Amygdala (tissue), 56 donors: ENCODE measurements around the gene COL23A1.
"Not testable (repeated sequence)": the region's sequence is repeated elsewhere in the genome, so short reads cannot be mapped to it uniquely, and the experiment has no call there.

Experiments used
- DNase-seq, 56 donors: peaks; one replicate each; lab custom pipeline; 2025; lab: John Stamatoyannopoulos, UW

COL23A1 gene

GRCh38 chr5:178265746-178266145 lies 324.4 kb downstream of the COL23A1 start:
- DNase-seq: no peak

- no peak for DNase-seq
Observed at GRCh38 chr5:178264044-178264443, 326.1 kb downstream of the COL23A1 start.

- DNase-seq: no peak
Observed at GRCh38 chr5:178261666-178262600, 328.3 kb downstream of the COL23A1 start.

- DNase-seq: no peak
Observed at GRCh38 chr5:178259623-178260536, 330.3 kb downstream of the COL23A1 start.

GRCh38 chr5:178257650-178258049 lies 332.5 kb downstream of the COL23A1 start:
- no peak for DNase-seq

- DNase-seq: no peak
Observed at GRCh38 chr5:178256746-178257145, 333.4 kb downstream of the COL23A1 start.

GRCh38 chr5:178253632-178254031 lies 336.6 kb downstream of the COL23A1 start:
- DNase-seq: not testable (repeated sequence)

- no peak for DNase-seq
Observed at GRCh38 chr5:178252258-178252657, 337.9 kb downstream of the COL23A1 start.

GRCh38 chr5:178250263-178250662 lies 339.9 kb downstream of the COL23A1 start:
- no peak for DNase-seq

GRCh38 chr5:178249191-178249989 lies 340.8 kb downstream of the COL23A1 start:
- DNase-seq: peak in 8 of 56 donors; percentile 7 to 42 (median 20)

GRCh38 chr5:178248750-178249149 lies 341.4 kb downstream of the COL23A1 start:
- DNase-seq: no peak

- DNase-seq: no peak
Observed at GRCh38 chr5:178247481-178248456, 342.4 kb downstream of the COL23A1 start.

GRCh38 chr5:178246624-178247279 lies 343.4 kb downstream of the COL23A1 start:
- no peak for DNase-seq

- DNase-seq: no peak
Observed at GRCh38 chr5:178245389-178245788, 344.8 kb downstream of the COL23A1 start.

- DNase-seq: no peak
Observed at GRCh38 chr5:178244576-178244975, 345.6 kb downstream of the COL23A1 start.

- no peak for DNase-seq
Observed at GRCh38 chr5:178242416-178242815, 347.8 kb downstream of the COL23A1 start.

GRCh38 chr5:178241688-178242231 lies 348.4 kb downstream of the COL23A1 start:
- DNase-seq: peak in 3 of 56 donors; percentile 29 to 45 (median 36)

GRCh38 chr5:178241231-178241663 lies 348.9 kb downstream of the COL23A1 start:
- peak in 14 of 56 donors; percentile 10 to 60 (median 30) for DNase-seq
